ENCODE data around the gene SLC15A3. TPM values are rescaled to one million over a fixed set of nuclear protein-coding genes. Genes with fewer than 3 reads are reported as not detected.

The SLC15A3 gene
- total RNA-seq, 1 experiment from 2014 or later = 8.7 TPM

- H3K27me3 ChIP-seq (ENCODE audit: control insufficient read depth, insufficient read depth, low read length) = no peaks in the 10 kb centered on the region
- TF ChIP-seq REST (IDR thresholded peaks at IDR 0.05; ENCODE audit: insufficient read depth in 1 of 2, low read depth in 2 of 2, low read length in 1 of 2) = no peak
- no peak for TF ChIP-seq TCF7L2 (IDR thresholded peaks at IDR 0.05; ENCODE audit: low read depth, low read length)
- TF ChIP-seq POLR2AphosphoS5 (IDR thresholded peaks at IDR 0.05; ENCODE audit: low read depth, low read length) = no peak
- no peak for TF ChIP-seq SIN3A (IDR thresholded peaks at IDR 0.05; ENCODE audit: borderline replicate concordance, insufficient read depth, low read depth, low read length)
- TF ChIP-seq CTCF (IDR thresholded peaks at IDR 0.05) = no peak
- BruUV-seq (replicated peaks) = TSS peak; percentile 78
- no peaks in the 10 kb centered on the region for H3K36me3 ChIP-seq (ENCODE audit: control insufficient read depth, insufficient read depth, low read length)
- POLR2A ChIA-PET = interaction anchor here (0.6 kb wide), 1 partner anchor 176 kb away, joined by 3 read pairs; no protein-coding TSS in a partner anchor
- in situ Hi-C loops (cut with HindIII; ENCODE audit: low pct_unique_long_range_greater_than_20kb, low sequenced_read_pairs) (no loop called here), intact Hi-C loops (cut with micrococcal nuclease; ENCODE audit: unreplicated experiment) (no loop called here)
- ATAC-seq = 0 out of 2 replicates have a peak, but pooled peaks have one; percentile 4
- no peak overlapping the region for H3K4me3 ChIP-seq (ENCODE audit: low read depth in 2 of 2, low read length in 2 of 2)
- DNase-seq (ENCODE audit: low read depth, low spot score) = no peak
- H3K27ac ChIP-seq (ENCODE audit: low read length) = no peak overlapping the region
- no peaks in the 10 kb centered on the region for H3K4me1 ChIP-seq (ENCODE audit: control insufficient read depth, insufficient read depth, low read length)
- no peaks in the 10 kb centered on the region for H3K9me3 ChIP-seq (ENCODE audit: control insufficient read depth, insufficient read depth, low read depth, low read length)
- CTCF ChIA-PET = no interaction called here
These were observed 15.4 kb downstream of the SLC15A3 start for GRCh38 chr11:60936467-60937143.

DNA sequence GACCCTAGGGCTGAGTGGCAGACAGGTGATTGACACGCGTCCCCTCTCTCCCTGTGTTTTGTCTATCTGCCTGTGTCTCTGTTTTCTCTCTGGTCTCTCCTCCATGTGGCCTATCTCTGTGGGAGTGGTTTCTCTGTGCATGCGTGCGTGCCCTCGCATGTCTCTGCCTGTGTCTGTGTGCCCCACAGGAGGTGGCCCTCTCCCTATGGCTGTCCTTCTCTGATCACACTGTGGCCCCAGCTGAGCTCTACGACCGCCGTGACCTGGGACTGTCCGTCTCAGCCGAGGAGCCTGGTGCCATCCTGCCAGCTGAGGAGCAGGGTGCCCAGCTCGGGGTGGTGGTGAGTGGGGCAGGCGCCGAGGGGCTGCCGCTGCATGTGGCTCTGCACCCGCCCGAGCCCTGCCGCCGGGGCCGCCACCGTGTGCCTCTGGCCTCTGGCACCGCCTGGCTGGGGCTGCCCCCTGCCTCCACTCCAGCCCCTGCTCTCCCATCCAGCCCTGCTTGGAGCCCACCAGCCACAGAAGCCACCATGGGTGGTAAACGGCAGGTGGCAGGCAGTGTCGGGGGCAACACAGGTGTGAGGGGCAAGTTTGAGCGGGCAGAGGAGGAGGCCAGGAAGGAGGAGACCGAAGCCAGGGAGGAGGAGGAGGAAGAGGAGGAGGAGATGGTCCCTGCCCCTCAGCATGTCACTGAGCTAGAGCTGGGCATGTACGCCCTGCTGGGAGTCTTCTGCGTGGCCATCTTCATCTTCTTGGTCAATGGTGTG, 16.1 kb downstream of the SLC15A3 start:
- ChIA-PET CTCF (no interaction called here), POLR2A (interaction anchor here (0.6 kb wide), 1 partner anchor 176 kb away, joined by 3 read pairs; no protein-coding TSS in a partner anchor)
- Histone ChIP-seq H3K4me1 (ENCODE audit: control insufficient read depth, insufficient read depth, low read length) (no peaks in the 10 kb centered on the region), H3K36me3 (ENCODE audit: control insufficient read depth, insufficient read depth, low read length) (no peaks in the 10 kb centered on the region), H3K9me3 (ENCODE audit: control insufficient read depth, insufficient read depth, low read depth, low read length) (no peaks in the 10 kb centered on the region), H3K4me3 (ENCODE audit: low read depth in 2 of 2, low read length in 2 of 2) (no peak overlapping the region), H3K27ac (ENCODE audit: low read length) (no peak overlapping the region), H3K27me3 (ENCODE audit: control insufficient read depth, insufficient read depth, low read length) (no peaks in the 10 kb centered on the region)
- no peak for TF ChIP-seq CTCF (IDR thresholded peaks at IDR 0.05)
- no peak for TF ChIP-seq SIN3A (IDR thresholded peaks at IDR 0.05; ENCODE audit: borderline replicate concordance, insufficient read depth, low read depth, low read length)
- no TSS peak for BruUV-seq (replicated peaks)
- in situ Hi-C loops (cut with HindIII; ENCODE audit: low pct_unique_long_range_greater_than_20kb, low sequenced_read_pairs) = no loop called here
- intact Hi-C loops (cut with micrococcal nuclease; ENCODE audit: unreplicated experiment) = no loop called here
- DNase-seq (ENCODE audit: low read depth, low spot score) (no peak), ATAC-seq (0 out of 2 replicates have a peak, but pooled peaks have one; percentile 20)

Data from Panc1 (cell line).